H1 (cell line): ENCODE results near the gene SERTAD2. TPM values are rescaled to one million over a fixed set of nuclear protein-coding genes. Genes with fewer than 3 reads are reported as not detected.

Experiments
- CTCF ChIA-PET: fragments of 300-600 bp; sonication (Branson Sonifier 250); formaldehyde crosslinking; loops from one replicate; lab custom pipeline; 2021; ENCODE audit not compliant: partially characterized antibody; lab: Charles Lee
- POLR2A ChIA-PET: fragments of 300-600 bp; sonication (Branson Sonifier 250); formaldehyde crosslinking; loops from one replicate; lab custom pipeline; 2021; ENCODE audit warnings: inconsistent platforms; ENCODE audit not compliant: partially characterized antibody; lab: Charles Lee
- DNase-seq, 2 experiments: peaks; one replicate each; pipeline versions ENCODE4 v3.0.0 to v3.0.0-alpha.2; 2010 to 2022; ENCODE audit warnings: low spot score in 2 of 2, low read depth in 1 of 2, mixed read lengths in 1 of 2
- FAIRE-seq: peaks from 2 replicates; lab custom pipeline; 2011; peaks lifted over from hg19 to GRCh38; lab: Jason Lieb, UNC
- H2AFZ ChIP-seq: 2 replicates; pipeline ENCODE4 v1.8.1; 2012; ENCODE audit warnings: low read length, inconsistent platforms
- H2AK5ac ChIP-seq: 2 replicates; pipeline ENCODE4 v1.6.1; 2013; ENCODE audit warnings: low read depth, low read length
- H2BK120ac ChIP-seq: replicated peaks from 2 replicates; pipeline ENCODE3; 2013; ENCODE audit warnings: low read depth, low read length, inconsistent platforms
- H2BK12ac ChIP-seq: 2 replicates; pipeline ENCODE4 v1.6.1; 2013; ENCODE audit warnings: low read depth, low read length
- H2BK15ac ChIP-seq: 2 replicates; pipeline ENCODE4 v1.6.1; 2013; ENCODE audit warnings: low read length
- H2BK20ac ChIP-seq: 2 replicates; pipeline ENCODE4 v1.6.1; 2013; ENCODE audit warnings: low read length
- H2BK5ac ChIP-seq: 2 replicates; pipeline ENCODE4 v1.6.1; 2013; ENCODE audit warnings: low read depth, low read length
- H3K14ac ChIP-seq: 2 replicates; pipeline ENCODE4 v1.6.1; 2013; ENCODE audit warnings: inconsistent platforms; ENCODE audit not compliant: insufficient read length
- H3K18ac ChIP-seq: 2 replicates; pipeline ENCODE4 v1.6.1; 2013; ENCODE audit warnings: low read length; ENCODE audit errors: extremely low read depth
- H3K23ac ChIP-seq: 2 replicates; pipeline ENCODE4 v1.6.1; 2013; ENCODE audit warnings: inconsistent platforms; ENCODE audit not compliant: insufficient read length
- H3K23me2 ChIP-seq: 2 replicates; pipeline ENCODE4 v1.6.1; 2013; ENCODE audit warnings: low read depth, low read length
- H3K27ac ChIP-seq: 2 replicates; pipeline ENCODE4 v1.6.1; 2011; ENCODE audit warnings: low read depth, low read length, inconsistent platforms
- H3K27me3 ChIP-seq, 4 experiments: replicated peaks in 1 of 4; 1 replicate in 1 of 4; 2 replicates in 3 of 4; pipeline versions ENCODE4 v1.6.1 to v1.8.1; 2011 to 2013; ENCODE audit warnings: low read length in 3 of 4, mild to moderate bottlenecking in 3 of 4, inconsistent platforms in 2 of 4, mixed read lengths in 2 of 4, moderate library complexity in 1 of 4; ENCODE audit not compliant: control insufficient read depth in 3 of 4, insufficient read depth in 3 of 4; ENCODE audit errors: extremely low read depth in 1 of 4
- H3K36me3 ChIP-seq, 4 experiments: 2 replicates each; pipeline versions ENCODE4 v1.6.1 to v1.8.1; 2011 to 2013; ENCODE audit warnings: mild to moderate bottlenecking in 4 of 4, low read length in 3 of 4, moderate library complexity in 2 of 4, control low read depth in 1 of 4, inconsistent platforms in 1 of 4; ENCODE audit not compliant: insufficient read depth in 4 of 4, control insufficient read depth in 2 of 4
- H3K4ac ChIP-seq: replicated peaks from 2 replicates; pipeline ENCODE3; 2013; ENCODE audit warnings: low read length, low read depth, mixed read lengths, inconsistent platforms; ENCODE audit not compliant: insufficient read length
- H3K4me1 ChIP-seq, 4 experiments: replicated peaks in 1 of 4; 1 replicate in 1 of 4; 2 replicates in 3 of 4; pipeline versions ENCODE4 v1.6.1 to v1.8.1; 2011 to 2013; ENCODE audit warnings: low read length in 3 of 4, inconsistent platforms in 2 of 4, mixed read lengths in 1 of 4; ENCODE audit not compliant: insufficient read depth in 4 of 4, control insufficient read depth in 3 of 4
- H3K4me2 ChIP-seq, 2 experiments: 2 replicates each; pipeline versions ENCODE4 v1.6.1 to v1.8.1; 2011 to 2013; ENCODE audit warnings: low read depth in 2 of 2, low read length in 2 of 2, control low read depth in 1 of 2, inconsistent platforms in 1 of 2, mild to moderate bottlenecking in 1 of 2; ENCODE audit not compliant: insufficient read depth in 1 of 2
- H3K4me3 ChIP-seq, 4 experiments: fragments of 200-600, 300-600 bp in 1 of 4; sonication (generic), shearing (Covaris generic), sonication (Bioruptor Twin) in 1 of 4; 2 replicates each; pipeline versions ENCODE4 v1.5.1 to v1.8.1; 2011 to 2016; ENCODE audit warnings: low read length in 4 of 4, low read depth in 3 of 4, control low read depth in 2 of 4, inconsistent platforms in 2 of 4, mild to moderate bottlenecking in 2 of 4, mixed read lengths in 1 of 4, moderate library complexity in 1 of 4; ENCODE audit not compliant: insufficient read depth in 2 of 4; ENCODE audit errors: extremely low read depth in 1 of 4
- H3K56ac ChIP-seq: replicated peaks from 2 replicates; pipeline ENCODE3; 2013; ENCODE audit warnings: low read depth, mild to moderate bottlenecking, mixed read lengths, low read length, inconsistent platforms; ENCODE audit not compliant: insufficient read length
- H3K79me1 ChIP-seq: 2 replicates; pipeline ENCODE4 v1.6.1; 2013; ENCODE audit warnings: low read depth, low read length, control low read depth
- H3K79me2 ChIP-seq, 2 experiments: 2 replicates each; pipeline versions ENCODE4 v1.6.1 to v1.8.1; 2012 to 2013; ENCODE audit warnings: low read length in 2 of 2, mild to moderate bottlenecking in 2 of 2, inconsistent platforms in 1 of 2; ENCODE audit not compliant: insufficient read depth in 2 of 2, control insufficient read depth in 1 of 2
- H3K9ac ChIP-seq, 4 experiments: replicated peaks in 1 of 4; 1 replicate in 1 of 4; 2 replicates in 3 of 4; pipeline versions ENCODE4 v1.6.1 to v1.8.1; 2011 to 2013; ENCODE audit warnings: low read depth in 3 of 4, low read length in 3 of 4, control low read depth in 2 of 4, mild to moderate bottlenecking in 2 of 4, moderate library complexity in 2 of 4, inconsistent platforms in 1 of 4; ENCODE audit errors: extremely low read depth in 1 of 4
- H3K9me3 ChIP-seq, 2 experiments: 2 replicates each; pipeline versions ENCODE4 v1.6.1 to v1.8.1; 2012 to 2013; ENCODE audit warnings: mild to moderate bottlenecking in 2 of 2, moderate library complexity in 2 of 2, control low read depth in 1 of 2, inconsistent platforms in 1 of 2, low read depth in 1 of 2, low read length in 1 of 2, mixed read lengths in 1 of 2; ENCODE audit not compliant: insufficient read depth in 2 of 2
- H4K20me1 ChIP-seq, 2 experiments: replicated peaks in 1 of 2; 2 replicates each; pipeline versions ENCODE3 to v1.8.1; 2011 to 2013; ENCODE audit warnings: inconsistent platforms in 2 of 2, low read length in 2 of 2, mild to moderate bottlenecking in 1 of 2; ENCODE audit not compliant: insufficient read depth in 2 of 2, control insufficient read depth in 1 of 2
- H4K5ac ChIP-seq: 2 replicates; pipeline ENCODE4 v1.6.1; 2013; ENCODE audit warnings: low read length, low read depth, mixed read lengths, inconsistent platforms; ENCODE audit not compliant: insufficient read length
- H4K8ac ChIP-seq: 2 replicates; pipeline ENCODE4 v1.8.0; 2013; ENCODE audit warnings: mild to moderate bottlenecking, moderate library complexity, low read length, inconsistent platforms; ENCODE audit not compliant: insufficient read depth; ENCODE audit errors: extremely low read depth
- H4K91ac ChIP-seq: replicated peaks from 2 replicates; pipeline ENCODE3; 2013; ENCODE audit warnings: low read length, mixed read lengths, inconsistent platforms; ENCODE audit not compliant: insufficient read length
- BACH1 ChIP-seq: IDR thresholded peaks from 2 replicates; pipeline ENCODE4 v1.6.1; 2012; ENCODE audit warnings: low read length, improper control_type of control experiment
- E2F6 ChIP-seq: IDR thresholded peaks from 2 replicates; pipeline ENCODE4 v1.6.1; 2012; ENCODE audit warnings: inconsistent platforms
- GTF2F1 ChIP-seq: IDR thresholded peaks from 2 replicates; pipeline ENCODE4 v1.6.1; 2012; ENCODE audit warnings: low read depth, low read length, improper control_type of control experiment, borderline replicate concordance
- HDAC6 ChIP-seq: IDR thresholded peaks from one replicate; pipeline ENCODE4 v1.7.1; 2012; ENCODE audit warnings: low read depth, mild to moderate bottlenecking, inconsistent platforms, low read length, moderate library complexity
- KDM5A ChIP-seq: fragments of 200-600 bp; IDR thresholded peaks from 2 replicates; pipeline ENCODE4 v1.7.1; 2012; ENCODE audit warnings: mild to moderate bottlenecking, low read length, inconsistent platforms, mixed read lengths
- POLR2A ChIP-seq, 2 experiments: IDR thresholded peaks; 1 replicate in 1 of 2; 2 replicates in 1 of 2; pipeline ENCODE4 v1.6.1; 2011; ENCODE audit warnings: low read depth in 2 of 2, low read length in 2 of 2, mild to moderate bottlenecking in 2 of 2; ENCODE audit errors: control extremely low read depth in 1 of 2
- RFX5 ChIP-seq: IDR thresholded peaks from 2 replicates; pipeline ENCODE4 v1.6.1; 2011; ENCODE audit warnings: low read depth, low read length, improper control_type of control experiment, borderline replicate concordance
- whole genome bisulfite sequencing, 2 experiments: shearing (Covaris generic) in 1 of 2; methylation state at CpG; one replicate each; pipeline versions ENCODE4 v1.1.6 to v1.1.7; 2013 to 2015; ENCODE audit warnings: low lambda C conversion rate in 2 of 2, mixed read lengths in 2 of 2, inconsistent platforms in 1 of 2, low coverage in 1 of 2, missing lambda C conversion rate in 1 of 2; ENCODE audit not compliant: insufficient replicate concordance in 2 of 2, insufficient coverage in 1 of 2, insufficient read length in 1 of 2; ENCODE audit errors: extremely low coverage in 1 of 2, missing lambda C conversion rate in 1 of 2; 5-methylcytosine and 5-hydroxymethylcytosine counted together
- long read RNA-seq, 2 experiments: library from RNA in 1 of 2; library from capped mRNA in 1 of 2; stranded (forward); transcript quantifications; one replicate each; pipeline ENCODE4 v2.0.0, GENCODE V29; 2021; ENCODE audit warnings: inconsistent platforms in 1 of 2
- polyA minus RNA-seq, 3 experiments: library from RNA; depleted of rRNA, polyadenylated mRNA; stranded (reverse); fragments of >200 nt; gene quantifications; 1 replicate in 2 of 3; 2 replicates in 1 of 3; pipeline ENCODE4 v1.2.3, GENCODE V29; 2011
- polyA plus RNA-seq, 7 experiments: library from polyadenylated mRNA; depleted of rRNA in 3 of 7; stranded (reverse) in 5 of 7; unstranded in 2 of 7; fragments of >200 nt in 5 of 7; fragments of 200-250 nt in 2 of 7; gene quantifications; 1 replicate in 5 of 7; 2 replicates in 1 of 7; 4 replicates in 1 of 7; pipeline versions ENCODE4 v1.2.1 to v1.2.3, GENCODE V29; 2011 to 2013; ENCODE audit warnings: missing spikeins in 2 of 7, mixed read lengths in 2 of 7
- total RNA-seq: library from RNA; stranded (reverse); fragmentation: NEBNext Ultra II Directional; extraction: Animal tissue kit (Norgen Biotek cat#: 25700); gene quantifications from 2 replicates; pipeline ENCODE4 v1.2.1, GENCODE V29; 2021

SERTAD2 gene
- total RNA-seq: 4.5 and 5.7 TPM in 2 replicates
- 2.9 and 3.5 TPM in 2 replicates for polyA plus RNA-seq (2011; rRNA removed)
- 2.8 TPM for polyA plus RNA-seq (2011; cell fraction: cytosol; rRNA removed)
- polyA plus RNA-seq (2011; cell fraction: nucleus; rRNA removed): 4.9 TPM
- 3.8 to 5.6 TPM (median 4.6 TPM) in 4 replicates for polyA plus RNA-seq (2012, experiment 1 of 2)
- 0.83 TPM for polyA plus RNA-seq (2012, experiment 2 of 2)
- polyA plus RNA-seq (2013, experiment 1 of 2): 4.6 TPM
- polyA plus RNA-seq (2013, experiment 2 of 2): 4.4 TPM
- 3.9 and 5.4 TPM in 2 replicates for polyA minus RNA-seq (2011; rRNA and poly(A)+ RNA removed)
- polyA minus RNA-seq (2011; cell fraction: cytosol; rRNA and poly(A)+ RNA removed): 4.2 TPM
- polyA minus RNA-seq (2011; cell fraction: nucleus; rRNA and poly(A)+ RNA removed): 13.4 TPM
- long read RNA-seq, experiment 1, partial matches to known transcripts: 0 of 4 reads
- long read RNA-seq, experiment 1, other reads (novel, unspliced or antisense): 4 of 4 reads
- long read RNA-seq, experiment 2: 0 reads

- H3K4me2 ChIP-seq: peak within 1 kb of the TSS; percentile 95 to 99
- H3K18ac ChIP-seq: peak within 1 kb of the TSS; percentile 95
- peak within 1 kb of the TSS; percentile 38 for H2BK120ac ChIP-seq
- ChIA-PET POLR2A (interaction anchor here (0.6 to 4.3 kb wide), 26 partner anchors 10 to 604 kb away, joined by 3 to 36 read pairs (median 4); no protein-coding TSS in a partner anchor), CTCF (interaction anchor here (0.7 to 8.7 kb wide), 24 partner anchors 10 to 289 kb away, joined by 3 to 38 read pairs (median 4); no protein-coding TSS in a partner anchor)
- peaks cover 11 to 15% of the 10 kb centered on the region in 2 experiments for H4K20me1 ChIP-seq
- H3K14ac ChIP-seq: no peak within 1 kb of the TSS
- no peak within 1 kb of the TSS for H2AFZ ChIP-seq
- peak within 1 kb of the TSS; percentile 77 for H3K56ac ChIP-seq
- H3K23me2 ChIP-seq: peaks cover 11% of the 10 kb centered on the region
- DNase-seq (peak; percentile 27 to 85), FAIRE-seq (no peak)
- no peak within 1 kb of the TSS for H3K4ac ChIP-seq
- no peak within 1 kb of the TSS for H2BK12ac ChIP-seq
- H2AK5ac ChIP-seq: no peak within 1 kb of the TSS
- WGBS, 2 experiments: 1% methylated on average over 30 of the region's 109 CpGs; no CpG with 5 or more reads in 1 of the 2 experiments
- H2BK5ac ChIP-seq: peak within 1 kb of the TSS; percentile 89; the same call in 1 of the 2 replicates
- peak within 1 kb of the TSS; percentile 82 for H4K5ac ChIP-seq
- peak within 1 kb of the TSS; percentile 94 for H4K8ac ChIP-seq
- H3K9me3 ChIP-seq: no peaks in the 10 kb centered on the region
- no peak within 1 kb of the TSS for H2BK15ac ChIP-seq
- H3K23ac ChIP-seq: no peak within 1 kb of the TSS
- H3K4me1 ChIP-seq: peaks cover 3 to 14% (median 10%) of the 10 kb centered on the region in 4 experiments
- peak within 1 kb of the TSS; percentile 73; the same call in 1 of the 2 replicates for H3K27ac ChIP-seq
- H3K79me2 ChIP-seq: peaks cover 0 to 29% of the 10 kb centered on the region in 2 experiments; a peak in 2 of 4 replicates
- no peaks in the 10 kb centered on the region; the same call in 1 of the 2 replicates for H3K79me1 ChIP-seq
- peak within 1 kb of the TSS; percentile 80 to 85 (median 83) for H3K9ac ChIP-seq
- H3K36me3 ChIP-seq: no peaks in the 10 kb centered on the region
- peak within 1 kb of the TSS; percentile 79 to 95 (median 85) for H3K4me3 ChIP-seq
- H2BK20ac ChIP-seq: no peak within 1 kb of the TSS
- H3K27me3 ChIP-seq: peaks cover 2 to 21% (median 12%) of the 10 kb centered on the region in 4 experiments; a peak in 6 of 7 replicates
- H4K91ac ChIP-seq: no peak within 1 kb of the TSS
- TF ChIP-seq POLR2A (IDR thresholded peaks at IDR 0.05; ENCODE audit: control extremely low read depth in 1 of 2, low read depth in 2 of 2, low read length in 2 of 2) (peak; percentile 40 to 78; a peak in 2 of 3 replicates), BACH1 (0 out of 2 replicates have a peak, but pooled peaks have one; percentile 9), RFX5 (no peak), HDAC6 (no peak), GTF2F1 (no peak), KDM5A (no peak), E2F6 (peak; percentile 13; the same call in 1 of the 2 replicates)
Measured at GRCh38 chr2:64653109-64654062, at the start of gene SERTAD2. Gene SERTAD2, minus strand, starts transcription at chr2:64653913. Its CDS starts 17,042 bp downstream, at chr2:64636871.
